ENCODE measurements around the gene GBE1.

GBE1 gene

GRCh38 chr3:81638480-81638879 is 123.0 kb downstream of the GBE1 start:
- DNase-seq: no peak
- peaks cover 0 to 6% (median 2%) of the 10 kb centered on the region in 4 experiments for H3K36me3 ChIP-seq (ENCODE audit: control insufficient read depth in 4 of 4, insufficient read depth in 4 of 4, low read length in 3 of 4)
- H3K27me3 ChIP-seq (replicated peaks in 2 of 5; ENCODE audit: control insufficient read depth in 4 of 5, insufficient read depth in 5 of 5, low read length in 4 of 5): no peaks in the 10 kb centered on the region
- ChIA-PET POLR2A (no interaction called here), CTCF (no interaction called here)
- peaks cover 0 to 1% (median 0%) of the 10 kb centered on the region in 5 experiments for H3K9me3 ChIP-seq (ENCODE audit: control extremely low read depth in 1 of 5, control insufficient read depth in 4 of 5, insufficient read depth in 2 of 5, low read depth in 1 of 5, low read length in 4 of 5)
- no peak overlapping the region for H3K4me3 ChIP-seq (ENCODE audit: control insufficient read depth in 1 of 7, extremely low read depth in 1 of 7, insufficient read depth in 4 of 7, low read depth in 2 of 7, low read length in 6 of 7)
- no peaks in the 10 kb centered on the region for H3K4me1 ChIP-seq (ENCODE audit: control extremely low read depth in 1 of 4, control insufficient read depth in 4 of 4, insufficient read depth in 4 of 4, low read length in 3 of 4)
- H3K27ac ChIP-seq (ENCODE audit: insufficient read depth in 1 of 2, low read depth in 1 of 2, low read length in 2 of 2, poor library complexity in 1 of 2, severe bottlenecking in 2 of 2): no peak overlapping the region

DNA sequence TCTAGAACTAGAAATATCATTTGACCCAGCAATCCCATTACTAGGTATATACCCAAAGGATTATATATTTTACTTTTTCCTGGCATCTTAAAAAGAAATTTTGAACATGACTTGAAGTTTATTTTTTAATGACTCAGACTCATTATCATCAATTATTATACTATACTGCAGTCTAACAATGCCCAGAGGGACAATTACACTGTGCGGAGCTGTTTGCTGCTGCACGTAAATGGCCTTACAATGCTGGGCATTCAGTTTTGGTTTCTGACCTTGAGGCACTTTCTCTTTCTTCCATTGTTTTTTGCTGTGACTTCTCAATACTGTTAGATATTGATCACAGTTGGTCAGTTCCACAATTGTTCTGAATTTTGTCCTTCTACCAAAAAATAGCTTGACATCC is 128.8 kb downstream of the GBE1 start:
- H3K27me3 ChIP-seq (replicated peaks in 2 of 5; ENCODE audit: control insufficient read depth in 4 of 5, insufficient read depth in 5 of 5, low read length in 4 of 5): no peaks in the 10 kb centered on the region
- WGBS (ENCODE audit: insufficient coverage): 100% methylated on average over 2 of the region's 2 CpGs
- no peaks in the 10 kb centered on the region for H3K4me1 ChIP-seq (ENCODE audit: control extremely low read depth in 1 of 4, control insufficient read depth in 4 of 4, insufficient read depth in 4 of 4, low read length in 3 of 4)
- ChIA-PET POLR2A (no interaction called here), CTCF (no interaction called here)
- H3K9me3 ChIP-seq (ENCODE audit: control extremely low read depth in 1 of 5, control insufficient read depth in 4 of 5, insufficient read depth in 2 of 5, low read depth in 1 of 5, low read length in 4 of 5): peaks cover 0 to 1% (median 0%) of the 10 kb centered on the region in 5 experiments
- DNase-seq: no peak
- H3K4me3 ChIP-seq (ENCODE audit: control insufficient read depth in 1 of 7, extremely low read depth in 1 of 7, insufficient read depth in 4 of 7, low read depth in 2 of 7, low read length in 6 of 7): no peak overlapping the region
- peaks cover 2 to 3% (median 2%) of the 10 kb centered on the region in 4 experiments for H3K36me3 ChIP-seq (ENCODE audit: control insufficient read depth in 4 of 4, insufficient read depth in 4 of 4, low read length in 3 of 4)
- H3K27ac ChIP-seq (ENCODE audit: insufficient read depth in 1 of 2, low read depth in 1 of 2, low read length in 2 of 2, poor library complexity in 1 of 2, severe bottlenecking in 2 of 2): no peak overlapping the region

DNA sequence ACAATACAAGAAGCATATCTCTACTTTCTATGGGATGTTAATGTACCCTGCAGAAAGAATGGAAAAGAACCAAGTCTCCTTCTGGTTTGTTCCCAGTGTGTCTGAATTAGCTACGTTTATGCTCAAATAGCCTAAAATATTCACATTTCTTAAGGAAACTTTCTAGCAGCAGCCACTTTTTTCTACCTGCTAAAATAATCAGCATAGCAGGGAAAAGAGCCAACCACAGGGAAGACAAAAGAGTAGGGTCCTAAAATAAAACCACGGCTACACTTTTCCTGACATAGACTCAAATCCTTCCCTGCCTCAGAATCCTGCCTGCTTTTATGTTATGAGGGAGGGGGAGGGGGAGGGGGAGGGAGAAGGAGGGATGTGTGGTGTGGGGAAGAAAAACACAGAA is 136.7 kb downstream of the GBE1 start:
- H3K4me1 ChIP-seq (ENCODE audit: control extremely low read depth in 1 of 4, control insufficient read depth in 4 of 4, insufficient read depth in 4 of 4, low read length in 3 of 4): no peaks in the 10 kb centered on the region
- no peaks in the 10 kb centered on the region for H3K36me3 ChIP-seq (ENCODE audit: control insufficient read depth in 4 of 4, insufficient read depth in 4 of 4, low read length in 3 of 4)
- no peak overlapping the region for H3K4me3 ChIP-seq (ENCODE audit: control insufficient read depth in 1 of 7, extremely low read depth in 1 of 7, insufficient read depth in 4 of 7, low read depth in 2 of 7, low read length in 6 of 7)
- H3K27me3 ChIP-seq (replicated peaks in 2 of 5; ENCODE audit: control insufficient read depth in 4 of 5, insufficient read depth in 5 of 5, low read length in 4 of 5): no peaks in the 10 kb centered on the region
- no CpG with 5 or more reads among the region's 2 CpGs for WGBS (ENCODE audit: insufficient coverage)
- DNase-seq: no peak
- H3K27ac ChIP-seq (ENCODE audit: insufficient read depth in 1 of 2, low read depth in 1 of 2, low read length in 2 of 2, poor library complexity in 1 of 2, severe bottlenecking in 2 of 2): no peak overlapping the region
- ChIA-PET POLR2A (interaction anchor here (0.7 kb wide), 1 partner anchor 41 kb away, joined by 6 read pairs; no protein-coding TSS in a partner anchor), CTCF (no interaction called here)
- H3K9me3 ChIP-seq (ENCODE audit: control extremely low read depth in 1 of 5, control insufficient read depth in 4 of 5, insufficient read depth in 2 of 5, low read depth in 1 of 5, low read length in 4 of 5): no peaks in the 10 kb centered on the region

DNA sequence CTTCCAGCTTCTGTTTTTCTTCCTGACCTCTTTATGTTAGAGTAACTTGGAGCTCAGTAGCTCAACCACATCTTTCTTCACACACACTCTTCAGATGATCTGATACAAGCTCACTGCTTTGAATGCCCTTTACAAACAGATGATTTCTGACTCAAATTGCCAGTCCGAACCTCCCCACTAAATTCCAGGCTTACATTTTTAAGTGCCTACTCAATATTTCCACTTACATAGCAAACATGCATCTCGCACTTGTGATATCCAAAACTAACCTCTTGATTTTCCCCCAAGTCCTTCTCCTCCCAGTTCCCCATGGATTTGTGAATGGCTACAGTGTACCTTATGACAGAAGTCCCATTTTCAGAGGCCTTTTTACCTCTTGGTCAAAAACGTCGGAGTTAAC is 139.1 kb downstream of the GBE1 start:
- CTCF ChIA-PET: no interaction called here
- no peaks in the 10 kb centered on the region for H3K9me3 ChIP-seq (ENCODE audit: control extremely low read depth in 1 of 5, control insufficient read depth in 4 of 5, insufficient read depth in 2 of 5, low read depth in 1 of 5, low read length in 4 of 5)
- WGBS (ENCODE audit: insufficient coverage): 100% methylated on average over 4 of the region's 4 CpGs
- H3K4me1 ChIP-seq (ENCODE audit: control extremely low read depth in 1 of 4, control insufficient read depth in 4 of 4, insufficient read depth in 4 of 4, low read length in 3 of 4): no peaks in the 10 kb centered on the region
- no peak for DNase-seq
- POLR2A ChIA-PET: no interaction called here
- H3K27ac ChIP-seq (ENCODE audit: insufficient read depth in 1 of 2, low read depth in 1 of 2, low read length in 2 of 2, poor library complexity in 1 of 2, severe bottlenecking in 2 of 2): no peak overlapping the region
- H3K27me3 ChIP-seq (replicated peaks in 2 of 5; ENCODE audit: control insufficient read depth in 4 of 5, insufficient read depth in 5 of 5, low read length in 4 of 5): no peaks in the 10 kb centered on the region
- H3K4me3 ChIP-seq (ENCODE audit: control insufficient read depth in 1 of 7, extremely low read depth in 1 of 7, insufficient read depth in 4 of 7, low read depth in 2 of 7, low read length in 6 of 7): no peak overlapping the region
- H3K36me3 ChIP-seq (ENCODE audit: control insufficient read depth in 4 of 4, insufficient read depth in 4 of 4, low read length in 3 of 4): no peaks in the 10 kb centered on the region

- H3K9me3 ChIP-seq (ENCODE audit: control extremely low read depth in 1 of 5, control insufficient read depth in 4 of 5, insufficient read depth in 2 of 5, low read depth in 1 of 5, low read length in 4 of 5): no peaks in the 10 kb centered on the region
- no peaks in the 10 kb centered on the region for H3K36me3 ChIP-seq (ENCODE audit: control insufficient read depth in 4 of 4, insufficient read depth in 4 of 4, low read length in 3 of 4)
- ChIA-PET POLR2A (no interaction called here), CTCF (no interaction called here)
- no peaks in the 10 kb centered on the region for H3K4me1 ChIP-seq (ENCODE audit: control extremely low read depth in 1 of 4, control insufficient read depth in 4 of 4, insufficient read depth in 4 of 4, low read length in 3 of 4)
- no peak for DNase-seq
- H3K27me3 ChIP-seq (replicated peaks in 2 of 5; ENCODE audit: control insufficient read depth in 4 of 5, insufficient read depth in 5 of 5, low read length in 4 of 5): no peaks in the 10 kb centered on the region
- H3K27ac ChIP-seq (ENCODE audit: insufficient read depth in 1 of 2, low read depth in 1 of 2, low read length in 2 of 2, poor library complexity in 1 of 2, severe bottlenecking in 2 of 2): no peak overlapping the region
- 98% methylated on average over 4 of the region's 5 CpGs for WGBS (ENCODE audit: insufficient coverage)
- H3K4me3 ChIP-seq (ENCODE audit: control insufficient read depth in 1 of 7, extremely low read depth in 1 of 7, insufficient read depth in 4 of 7, low read depth in 2 of 7, low read length in 6 of 7): no peak overlapping the region
These were observed 140.2 kb downstream of the GBE1 start for GRCh38 chr3:81621277-81621676.

- Histone ChIP-seq H3K4me1 (ENCODE audit: control extremely low read depth in 1 of 4, control insufficient read depth in 4 of 4, insufficient read depth in 4 of 4, low read length in 3 of 4) (no peaks in the 10 kb centered on the region), H3K27me3 (replicated peaks in 2 of 5; ENCODE audit: control insufficient read depth in 4 of 5, insufficient read depth in 5 of 5, low read length in 4 of 5) (no peaks in the 10 kb centered on the region), H3K4me3 (ENCODE audit: control insufficient read depth in 1 of 7, extremely low read depth in 1 of 7, insufficient read depth in 4 of 7, low read depth in 2 of 7, low read length in 6 of 7) (no peak overlapping the region), H3K9me3 (ENCODE audit: control extremely low read depth in 1 of 5, control insufficient read depth in 4 of 5, insufficient read depth in 2 of 5, low read depth in 1 of 5, low read length in 4 of 5) (no peaks in the 10 kb centered on the region), H3K27ac (ENCODE audit: insufficient read depth in 1 of 2, low read depth in 1 of 2, low read length in 2 of 2, poor library complexity in 1 of 2, severe bottlenecking in 2 of 2) (no peak overlapping the region), H3K36me3 (ENCODE audit: control insufficient read depth in 4 of 4, insufficient read depth in 4 of 4, low read length in 3 of 4) (no peaks in the 10 kb centered on the region)
- DNase-seq: no peak
- 100% methylated on average over 3 of the region's 5 CpGs for WGBS (ENCODE audit: insufficient coverage)
- ChIA-PET CTCF (no interaction called here), POLR2A (no interaction called here)
These were observed 140.6 kb downstream of the GBE1 start for GRCh38 chr3:81620849-81621248.

GRCh38 chr3:81612768-81613167 is 148.7 kb downstream of the GBE1 start:
- POLR2A ChIA-PET: no interaction called here

More at GRCh38 chr3:81612768-81613167, 148.7 kb downstream of the GBE1 start:
- Histone ChIP-seq H3K4me3 (ENCODE audit: control insufficient read depth in 1 of 7, extremely low read depth in 1 of 7, insufficient read depth in 4 of 7, low read depth in 2 of 7, low read length in 6 of 7) (no peak overlapping the region), H3K27ac (ENCODE audit: insufficient read depth in 1 of 2, low read depth in 1 of 2, low read length in 2 of 2, poor library complexity in 1 of 2, severe bottlenecking in 2 of 2) (no peak overlapping the region), H3K36me3 (ENCODE audit: control insufficient read depth in 4 of 4, insufficient read depth in 4 of 4, low read length in 3 of 4) (peaks cover 0 to 7% (median 2%) of the 10 kb centered on the region in 4 experiments), H3K27me3 (replicated peaks in 2 of 5; ENCODE audit: control insufficient read depth in 4 of 5, insufficient read depth in 5 of 5, low read length in 4 of 5) (no peaks in the 10 kb centered on the region), H3K9me3 (ENCODE audit: control extremely low read depth in 1 of 5, control insufficient read depth in 4 of 5, insufficient read depth in 2 of 5, low read depth in 1 of 5, low read length in 4 of 5) (peaks cover 0 to 2% (median 0%) of the 10 kb centered on the region in 5 experiments), H3K4me1 (ENCODE audit: control extremely low read depth in 1 of 4, control insufficient read depth in 4 of 4, insufficient read depth in 4 of 4, low read length in 3 of 4) (no peaks in the 10 kb centered on the region)
- CTCF ChIA-PET: no interaction called here
- no peak for DNase-seq
- WGBS (ENCODE audit: insufficient coverage): 100% methylated on average over 2 of the region's 3 CpGs
